ENCODE results near the gene KMT2C.
"Not testable (repeated sequence)": the region's sequence is repeated elsewhere in the genome, so short reads cannot be mapped to it uniquely, and the experiment has no call there.

- TF ChIP-seq CTCF (IDR thresholded peaks at IDR 0.05; ENCODE audit: insufficient read depth, low read length, poor library complexity, severe bottlenecking); EZH2phosphoT487 (conservative IDR thresholded peaks at IDR 0.05; ENCODE audit: low read length): not testable (repeated sequence)
Measured at GRCh38 chr7:152262146-152262545, 173.7 kb downstream of the KMT2C start.
